Activated T-cell treated with anti-CD3 and anti-CD28 coated beads, Interleukin-2, amount 50 U/mL, for 24 hours (primary cell): ENCODE results near the gene USP48.
A peak's percentile ranks its signal among the peaks of the same experiment; 100 is the strongest.
"Not testable (repeated sequence)": the region's sequence is repeated elsewhere in the genome, so short reads cannot be mapped to it uniquely, and the experiment has no call there.

Source experiments
- DNase-seq: peaks from one replicate; pipeline ENCODE4 v3.0.0-alpha.2; 2020
- H3K27ac Mint-ChIP-seq: 2 replicates; pipeline ENCODE4 v1.8.0; 2020; ENCODE audit warnings: mild to moderate bottlenecking, mixed read lengths
- H3K27me3 Mint-ChIP-seq: 2 replicates; pipeline ENCODE4 v1.8.0; 2020; ENCODE audit warnings: mixed read lengths
- H3K36me3 Mint-ChIP-seq: 2 replicates; pipeline ENCODE4 v1.8.0; 2020; ENCODE audit warnings: low read depth, mixed read lengths
- H3K4me1 Mint-ChIP-seq: 2 replicates; pipeline ENCODE4 v1.8.0; 2020; ENCODE audit warnings: low read depth, mixed read lengths
- H3K4me3 Mint-ChIP-seq: 2 replicates; pipeline ENCODE4 v1.8.0; 2020; ENCODE audit warnings: mild to moderate bottlenecking, moderate library complexity, mixed read lengths
- H3K9me3 Mint-ChIP-seq: 2 replicates; pipeline ENCODE4 v1.8.0; 2020; ENCODE audit warnings: mixed read lengths

USP48 gene

GRCh38 chr1:21794656-21795055 is 11.7 kb upstream of the USP48 start:
- no peak for DNase-seq
- Mint-ChIP-seq H3K4me1 (peaks cover 6% of the 10 kb centered on the region), H3K9me3 (peaks cover 6% of the 10 kb centered on the region), H3K4me3 (no peak overlapping the region), H3K27ac (no peak overlapping the region), H3K27me3 (no peaks in the 10 kb centered on the region), H3K36me3 (no peaks in the 10 kb centered on the region)

- no peak overlapping the region for H3K27ac Mint-ChIP-seq
- H3K9me3 Mint-ChIP-seq: peaks cover 6% of the 10 kb centered on the region
- no peak overlapping the region for H3K4me3 Mint-ChIP-seq
- H3K36me3 Mint-ChIP-seq: no peaks in the 10 kb centered on the region
- H3K4me1 Mint-ChIP-seq: peaks cover 6% of the 10 kb centered on the region
- no peak for DNase-seq
- H3K27me3 Mint-ChIP-seq: no peaks in the 10 kb centered on the region
Observed at GRCh38 chr1:21793104-21793503, 10.2 kb upstream of the USP48 start.

DNA sequence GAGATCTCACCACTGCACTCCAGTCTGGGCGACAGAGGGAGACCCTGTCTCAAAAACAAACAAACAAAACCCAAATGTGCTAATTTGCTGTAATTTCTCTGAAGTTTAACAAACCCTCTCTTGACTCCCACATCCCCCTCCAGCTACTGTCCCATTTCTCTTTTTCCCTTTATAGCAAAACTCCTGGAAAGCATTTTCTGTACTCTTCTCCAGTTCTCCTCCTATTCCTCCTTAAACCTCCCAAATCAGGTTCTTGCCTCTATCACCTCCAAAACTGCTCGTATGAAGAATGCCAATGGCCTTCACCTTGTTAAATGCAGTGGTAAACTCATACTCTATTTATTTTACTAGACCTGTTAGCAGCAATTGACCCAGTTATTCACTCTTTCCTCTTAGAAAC is 3.7 kb upstream of the USP48 start:
- H3K27me3 Mint-ChIP-seq: no peaks in the 10 kb centered on the region
- no peak overlapping the region for H3K4me3 Mint-ChIP-seq
- H3K4me1 Mint-ChIP-seq: peaks cover 15% of the 10 kb centered on the region
- no peak overlapping the region for H3K27ac Mint-ChIP-seq
- H3K9me3 Mint-ChIP-seq: no peaks in the 10 kb centered on the region
- DNase-seq: no peak
- peaks cover 15% of the 10 kb centered on the region for H3K36me3 Mint-ChIP-seq

GRCh38 chr1:21785764-21786163 is 2.8 kb upstream of the USP48 start:
- Mint-ChIP-seq H3K4me1 (peaks cover 14% of the 10 kb centered on the region), H3K36me3 (peaks cover 18% of the 10 kb centered on the region)
- H3K27me3 Mint-ChIP-seq, H3K9me3 Mint-ChIP-seq, H3K27ac Mint-ChIP-seq, DNase-seq, H3K4me3 Mint-ChIP-seq: not testable (repeated sequence)

DNA sequence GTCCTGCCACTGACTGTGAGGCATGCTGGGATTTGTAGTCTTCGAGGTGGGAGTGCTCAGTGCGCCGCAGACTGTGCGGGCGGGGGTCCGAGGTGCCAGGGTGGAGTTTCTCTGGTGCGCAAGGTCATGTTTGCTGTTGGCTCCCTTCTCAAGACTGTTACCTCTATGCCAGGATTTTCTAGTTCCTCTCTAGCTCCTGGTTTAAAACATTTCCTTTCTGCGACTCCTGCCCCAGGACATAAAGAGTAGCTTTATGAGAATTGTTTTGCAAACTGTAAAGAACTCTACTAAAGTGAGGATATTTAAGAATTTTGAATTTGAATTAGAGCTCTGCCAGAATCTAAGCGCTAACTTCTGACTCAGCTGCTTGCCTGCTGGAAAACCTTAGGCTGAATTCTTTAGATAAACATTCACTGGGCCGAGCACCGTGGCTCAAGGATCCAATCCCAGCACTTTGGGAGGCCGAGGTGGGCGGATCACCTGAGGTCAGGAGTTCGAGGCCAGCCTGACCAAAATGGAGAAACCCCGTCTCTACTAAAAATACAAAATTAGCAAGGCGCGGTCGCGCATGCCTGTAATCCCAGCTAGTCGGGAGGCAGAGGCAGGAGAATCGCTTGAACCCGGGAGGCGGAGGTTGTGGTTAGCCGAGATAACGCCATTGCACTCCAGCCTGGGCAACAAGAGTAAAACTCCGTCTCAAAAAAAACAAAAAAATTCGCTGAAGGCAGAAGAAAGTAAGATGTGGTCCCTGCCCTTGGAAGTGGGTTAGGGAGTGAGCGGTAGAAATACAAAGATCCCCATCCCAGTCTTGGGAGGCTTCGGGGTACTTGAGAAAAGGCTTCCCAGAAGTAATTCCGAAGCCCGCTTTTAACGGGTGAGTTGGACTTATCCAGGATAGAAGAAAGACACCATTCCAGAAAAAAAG is 992 bp upstream of the USP48 start:
- Mint-ChIP-seq H3K4me3 (peak overlapping the region; percentile 87), H3K27ac (peak overlapping the region; percentile 100), H3K9me3 (peaks cover 2% of the 10 kb centered on the region), H3K4me1 (peaks cover 27% of the 10 kb centered on the region), H3K36me3 (peaks cover 26% of the 10 kb centered on the region), H3K27me3 (no peaks in the 10 kb centered on the region)
- no peak for DNase-seq

DNA sequence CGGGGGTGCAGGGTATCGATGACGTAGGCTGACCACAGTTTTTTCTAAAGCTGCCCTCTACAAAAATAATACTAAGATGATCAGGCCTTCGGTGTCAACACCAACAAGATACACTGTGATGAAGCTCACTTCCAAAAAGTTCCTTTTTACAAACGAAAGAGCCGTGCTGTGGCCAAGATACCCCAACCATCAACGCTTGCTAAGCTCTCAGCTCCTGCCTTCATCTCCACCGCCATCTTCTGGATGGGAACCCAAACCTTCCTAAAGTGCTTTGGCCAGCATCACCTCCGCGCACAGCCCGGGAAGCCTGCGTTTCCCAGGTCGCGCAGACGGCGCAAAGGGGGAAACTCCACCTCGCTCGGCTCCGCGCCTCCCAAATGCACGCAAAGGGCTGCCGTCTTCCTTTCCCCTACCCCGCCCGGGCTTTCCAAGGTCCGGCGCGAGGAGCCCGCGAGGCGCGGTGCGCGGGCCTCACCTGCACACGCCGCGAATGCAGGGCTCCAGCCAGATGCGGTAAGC is 541 bp downstream of the USP48 start:
- Mint-ChIP-seq H3K27me3 (no peaks in the 10 kb centered on the region), H3K9me3 (peaks cover 2% of the 10 kb centered on the region), H3K36me3 (peaks cover 31% of the 10 kb centered on the region), H3K4me1 (peaks cover 37% of the 10 kb centered on the region), H3K27ac (peak overlapping the region; percentile 100), H3K4me3 (peak overlapping the region; percentile 87)
- no peak for DNase-seq

DNA sequence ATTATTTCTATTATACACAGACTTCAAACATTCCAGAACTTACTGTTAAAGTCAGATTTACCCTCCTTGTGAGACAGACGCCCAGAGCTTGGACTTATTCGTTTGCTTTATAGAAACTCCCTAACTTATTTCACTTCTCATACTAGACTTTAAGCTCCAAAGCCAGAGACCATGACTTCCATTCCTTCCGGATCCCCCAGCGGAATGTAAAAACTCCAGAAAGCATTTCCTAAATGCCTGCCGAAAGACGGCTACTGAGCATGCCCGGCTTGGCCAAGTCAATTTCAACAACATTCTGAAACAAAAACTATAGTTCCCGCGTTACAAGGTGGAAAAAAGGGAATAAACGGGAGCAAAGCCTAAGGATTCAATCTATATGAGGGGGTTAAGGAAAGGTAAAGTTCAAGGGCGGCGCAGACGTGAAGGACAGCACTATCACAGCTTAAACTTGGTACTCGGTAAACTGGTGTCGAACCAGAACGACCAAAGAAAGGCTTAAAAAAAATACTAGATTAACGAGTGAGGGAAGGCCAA is 1.1 kb downstream of the USP48 start:
- DNase-seq: no peak
- Mint-ChIP-seq H3K4me3 (peak overlapping the region; percentile 87), H3K27me3 (no peaks in the 10 kb centered on the region), H3K4me1 (peaks cover 42% of the 10 kb centered on the region), H3K9me3 (peaks cover 2% of the 10 kb centered on the region), H3K27ac (peak overlapping the region; percentile 100), H3K36me3 (peaks cover 34% of the 10 kb centered on the region)

GRCh38 chr1:21779613-21780521 is 3.1 kb downstream of the USP48 start:
- no peak for DNase-seq
- peaks cover 2% of the 10 kb centered on the region for H3K9me3 Mint-ChIP-seq
- peaks cover 44% of the 10 kb centered on the region for H3K36me3 Mint-ChIP-seq
- peak overlapping the region; percentile 87 for H3K4me3 Mint-ChIP-seq
- H3K27ac Mint-ChIP-seq: peak overlapping the region; percentile 99
- no peaks in the 10 kb centered on the region for H3K27me3 Mint-ChIP-seq
- H3K4me1 Mint-ChIP-seq: peaks cover 59% of the 10 kb centered on the region

- DNase-seq: no peak
- Mint-ChIP-seq H3K36me3 (peaks cover 43% of the 10 kb centered on the region), H3K9me3 (peaks cover 2% of the 10 kb centered on the region), H3K4me1 (peaks cover 59% of the 10 kb centered on the region), H3K4me3 (peak overlapping the region; percentile 49), H3K27ac (peak overlapping the region; percentile 82), H3K27me3 (no peaks in the 10 kb centered on the region)
Observed at GRCh38 chr1:21778405-21778727, 4.6 kb downstream of the USP48 start.

DNA sequence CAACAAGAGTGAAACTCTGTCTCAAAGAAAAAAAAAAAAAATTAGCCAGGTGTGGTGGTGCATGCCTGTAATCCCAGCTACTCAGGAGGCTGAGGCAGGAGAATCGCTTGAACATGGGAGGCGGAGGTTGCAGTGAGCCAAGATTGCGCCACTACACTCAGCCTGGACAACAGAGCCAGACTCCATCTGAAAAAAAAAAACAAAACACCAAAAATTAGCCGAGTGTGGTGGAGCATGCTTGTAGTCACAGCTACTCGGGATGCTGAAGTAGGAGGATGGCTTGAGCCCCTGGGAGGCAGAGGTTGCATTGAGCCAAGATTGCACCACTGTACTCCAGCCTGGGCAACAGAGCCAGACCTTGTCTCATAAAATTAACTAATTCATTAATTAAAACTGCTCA is 6.0 kb downstream of the USP48 start:
- H3K36me3 Mint-ChIP-seq: peaks cover 33% of the 10 kb centered on the region
- not testable (repeated sequence) for H3K4me3 Mint-ChIP-seq, H3K9me3 Mint-ChIP-seq, H3K27me3 Mint-ChIP-seq, DNase-seq
- peaks cover 62% of the 10 kb centered on the region for H3K4me1 Mint-ChIP-seq
- H3K27ac Mint-ChIP-seq: peak overlapping the region; percentile 59

GRCh38 chr1:21775985-21776562 is 6.9 kb downstream of the USP48 start:
- H3K9me3 Mint-ChIP-seq: peaks cover 2% of the 10 kb centered on the region
- no peak for DNase-seq
- peak overlapping the region; percentile 6 for H3K4me3 Mint-ChIP-seq
- peaks cover 59% of the 10 kb centered on the region for H3K4me1 Mint-ChIP-seq
- H3K27ac Mint-ChIP-seq: peak overlapping the region; percentile 87
- H3K27me3 Mint-ChIP-seq: no peaks in the 10 kb centered on the region
- H3K36me3 Mint-ChIP-seq: peaks cover 27% of the 10 kb centered on the region

DNA sequence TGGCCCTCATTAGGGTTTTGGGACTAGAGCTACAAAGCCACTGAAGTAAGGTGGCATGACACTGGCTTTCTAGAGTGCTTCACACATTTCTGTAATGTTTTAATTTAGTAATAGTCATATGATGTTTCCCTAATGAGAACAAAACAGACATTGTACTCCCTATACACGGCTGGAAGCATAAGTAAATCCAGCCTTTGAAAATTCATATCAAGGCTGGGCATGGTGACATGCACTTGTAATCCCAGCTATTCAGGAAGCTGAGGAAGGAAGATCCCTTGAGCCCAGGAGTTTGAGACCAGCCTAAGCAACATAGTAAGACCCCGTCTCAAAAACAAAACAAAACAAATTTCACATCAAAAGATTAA is 7.4 kb downstream of the USP48 start:
- Mint-ChIP-seq H3K27ac (peak overlapping the region; percentile 87), H3K9me3 (peaks cover 2% of the 10 kb centered on the region), H3K4me3 (no peak overlapping the region), H3K36me3 (peaks cover 27% of the 10 kb centered on the region), H3K27me3 (no peaks in the 10 kb centered on the region), H3K4me1 (peaks cover 59% of the 10 kb centered on the region)
- no peak for DNase-seq

GRCh38 chr1:21774835-21775549 is 8.0 kb downstream of the USP48 start:
- Mint-ChIP-seq H3K27me3 (no peaks in the 10 kb centered on the region), H3K36me3 (peaks cover 26% of the 10 kb centered on the region), H3K27ac (peak overlapping the region; percentile 87), H3K4me1 (peaks cover 59% of the 10 kb centered on the region), H3K4me3 (no peak overlapping the region), H3K9me3 (peaks cover 2% of the 10 kb centered on the region)
- DNase-seq: no peak

GRCh38 chr1:21773585-21773984 is 9.4 kb downstream of the USP48 start:
- H3K4me1 Mint-ChIP-seq: peaks cover 57% of the 10 kb centered on the region
- DNase-seq: no peak

More at GRCh38 chr1:21773585-21773984, 9.4 kb downstream of the USP48 start:
- peak overlapping the region; percentile 67 for H3K27ac Mint-ChIP-seq
- no peaks in the 10 kb centered on the region for H3K27me3 Mint-ChIP-seq
- H3K36me3 Mint-ChIP-seq: peaks cover 34% of the 10 kb centered on the region
- peak overlapping the region; percentile 33 for H3K4me3 Mint-ChIP-seq
- H3K9me3 Mint-ChIP-seq: no peaks in the 10 kb centered on the region
